Stimulated activated CD8-positive, alpha-beta memory T cell treated with anti-CD3 and anti-CD28 coated beads, Interleukin-7, amount 100 ng/mL, for 4 hours (primary cell): Measurements from ENCODE around the gene NOTCH2.

Experiments
- DNase-seq, 2 donors: peaks; one replicate each; pipeline ENCODE4 v3.0.0-alpha.2; 2020; ENCODE audit warnings: low read depth in 2 of 2

NOTCH2 gene

DNA sequence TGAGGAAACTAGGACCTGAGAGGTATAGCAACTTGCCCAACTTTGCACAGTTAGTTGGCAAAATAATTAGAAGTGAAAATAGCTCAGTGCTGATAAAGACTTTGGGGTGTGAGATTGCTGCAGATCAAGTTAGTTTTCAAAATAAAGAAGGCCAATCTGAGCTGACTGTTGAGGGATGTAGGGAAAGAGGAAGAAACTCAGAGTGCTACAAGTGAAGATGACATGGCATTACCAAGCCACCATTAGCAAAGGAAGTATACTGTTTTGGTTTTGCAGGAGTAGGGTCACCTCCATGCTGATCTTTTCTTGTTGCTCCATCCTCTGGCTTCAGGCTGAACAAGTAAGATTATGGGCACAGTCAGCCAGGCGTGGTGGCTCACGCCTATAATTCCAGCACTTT is 94.5 kb downstream of the NOTCH2 start:
- no peak for DNase-seq

DNA sequence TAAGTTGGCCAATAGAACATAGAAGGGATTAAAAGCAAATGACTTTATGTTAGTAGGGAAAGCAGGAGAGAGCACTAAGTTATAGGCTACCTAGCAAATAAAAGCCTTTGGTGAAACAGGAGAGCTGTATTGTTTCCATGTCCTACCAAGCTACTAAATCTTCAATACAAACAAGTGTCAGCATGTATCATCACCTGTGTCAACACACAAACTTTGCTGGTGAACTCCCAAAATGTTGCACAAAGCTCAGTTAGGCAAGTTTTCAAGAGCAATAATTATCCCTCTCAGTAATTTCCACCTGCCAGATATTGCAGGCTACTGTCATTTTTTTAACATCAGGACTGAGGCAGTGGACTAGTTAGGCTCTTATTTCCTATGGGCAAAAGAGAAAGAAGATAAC is 95.4 kb downstream of the NOTCH2 start:
- DNase-seq: no peak

DNA sequence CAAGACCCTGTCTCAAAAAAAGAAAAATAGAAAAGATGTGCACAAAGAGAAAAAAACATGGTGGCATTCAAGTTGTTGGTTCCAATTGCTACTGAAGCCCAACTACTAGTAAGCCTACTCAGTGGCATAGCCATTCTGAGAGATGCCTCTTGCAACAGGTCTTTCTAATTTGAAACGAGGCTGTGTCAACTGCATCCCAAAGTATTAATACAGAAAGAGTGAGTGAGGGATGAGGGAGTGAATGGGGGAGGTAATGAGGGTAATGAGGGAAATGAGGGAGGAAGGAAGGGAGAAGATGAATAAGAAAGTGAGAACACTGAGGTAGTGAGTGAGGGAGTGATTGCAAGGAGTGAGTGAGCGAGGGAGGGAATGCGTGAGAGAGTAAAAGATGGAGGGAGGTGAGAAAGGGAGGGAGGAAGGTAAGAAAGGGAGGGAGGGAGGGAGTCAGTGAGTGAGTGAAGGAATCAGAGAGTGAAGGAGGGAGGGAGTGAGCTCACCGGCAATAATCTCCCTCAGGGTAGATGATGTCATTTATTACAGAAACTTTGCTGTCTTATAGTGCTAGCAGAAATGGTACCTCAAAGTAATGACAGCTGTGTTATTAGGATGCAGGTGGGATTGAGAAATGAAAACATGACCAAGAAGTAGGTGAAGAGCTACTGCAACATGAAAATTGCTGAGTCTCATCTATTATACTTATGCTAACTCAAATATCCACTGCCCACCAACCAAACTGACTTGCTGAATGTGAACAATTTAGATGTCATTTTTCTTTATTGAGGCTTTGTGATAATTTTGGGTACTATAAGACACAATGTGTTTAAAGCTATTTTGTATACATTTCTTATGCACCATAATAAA is 97.5 kb downstream of the NOTCH2 start:
- no peak for DNase-seq

DNA sequence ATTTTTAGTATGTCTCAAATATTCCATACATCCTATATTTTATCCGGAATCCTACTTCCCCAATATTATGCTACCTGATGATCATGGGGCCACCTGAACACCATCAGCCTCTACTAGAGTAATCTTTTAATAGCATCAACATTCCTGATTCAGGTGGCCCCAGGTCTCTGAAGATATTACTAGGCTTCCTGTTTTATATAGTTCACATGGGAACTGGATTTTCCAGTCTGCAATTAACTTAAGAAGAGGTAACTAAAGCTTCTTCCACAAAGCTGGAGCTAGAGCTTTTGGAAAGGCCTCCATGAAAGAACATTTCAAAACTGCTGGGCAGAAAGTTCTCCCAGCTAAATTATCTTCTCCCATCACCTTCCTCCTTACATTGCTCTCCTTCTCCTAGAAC is 100.9 kb downstream of the NOTCH2 start:
- no peak for DNase-seq

DNA sequence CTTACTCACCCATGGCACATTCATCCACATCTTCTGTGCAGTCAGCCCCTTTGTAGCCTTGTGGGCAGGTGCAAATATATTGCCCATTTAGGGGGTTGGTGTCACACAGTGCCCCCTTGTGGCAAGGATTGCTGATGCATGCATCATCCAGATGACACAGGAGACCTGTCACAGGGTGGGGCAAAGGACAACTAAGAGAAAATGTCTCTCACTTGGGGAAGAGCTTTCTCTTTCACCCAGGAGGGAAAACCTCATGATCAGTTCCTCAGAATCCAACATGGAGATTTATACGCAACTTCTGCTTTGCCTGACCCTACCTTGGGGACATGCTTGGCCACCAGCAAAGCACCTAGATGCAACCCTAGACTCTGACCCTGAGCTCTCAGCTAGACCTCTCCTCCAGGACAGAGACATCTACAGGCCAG is 101.4 kb downstream of the NOTCH2 start:
- peak; percentile 56 to 73 for DNase-seq

DNA sequence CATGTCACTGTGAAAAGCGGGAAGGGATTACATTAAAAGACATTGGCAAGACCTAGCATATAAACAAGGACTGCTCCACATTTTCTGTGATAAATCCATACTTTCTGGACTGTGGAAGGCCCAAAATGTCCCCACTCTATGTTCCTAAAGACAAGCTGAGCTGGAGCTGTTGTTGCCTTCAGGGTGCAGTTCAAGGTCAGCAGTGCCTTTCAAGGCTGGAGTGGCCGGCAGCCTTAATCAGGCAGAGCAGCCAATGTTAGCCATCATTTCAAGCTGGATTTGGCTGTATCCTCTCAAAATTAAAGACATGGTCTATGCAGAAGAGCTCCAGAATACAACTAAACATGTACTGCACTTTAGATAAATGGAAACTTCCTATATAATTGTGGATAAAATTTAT is 102.8 kb downstream of the NOTCH2 start:
- DNase-seq: no peak

DNA sequence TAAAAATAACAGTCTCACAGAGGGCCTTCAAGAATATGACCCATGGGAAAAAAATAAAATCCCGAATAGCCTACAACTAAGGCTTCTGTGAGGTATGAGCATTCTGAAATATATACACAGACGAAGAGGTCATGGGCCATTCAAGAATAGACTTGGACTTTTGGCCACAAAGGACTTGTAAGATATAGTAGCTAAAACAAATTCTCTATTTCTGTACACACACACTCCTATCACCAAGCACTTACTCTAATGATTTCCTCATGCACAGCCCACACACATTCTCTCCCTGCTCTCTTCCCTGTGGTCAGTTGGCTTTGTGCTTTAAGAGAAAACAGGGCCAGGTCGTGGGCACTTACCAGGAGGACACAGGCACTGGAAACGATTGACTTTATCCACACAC is 103.4 kb downstream of the NOTCH2 start:
- DNase-seq: no peak

DNA sequence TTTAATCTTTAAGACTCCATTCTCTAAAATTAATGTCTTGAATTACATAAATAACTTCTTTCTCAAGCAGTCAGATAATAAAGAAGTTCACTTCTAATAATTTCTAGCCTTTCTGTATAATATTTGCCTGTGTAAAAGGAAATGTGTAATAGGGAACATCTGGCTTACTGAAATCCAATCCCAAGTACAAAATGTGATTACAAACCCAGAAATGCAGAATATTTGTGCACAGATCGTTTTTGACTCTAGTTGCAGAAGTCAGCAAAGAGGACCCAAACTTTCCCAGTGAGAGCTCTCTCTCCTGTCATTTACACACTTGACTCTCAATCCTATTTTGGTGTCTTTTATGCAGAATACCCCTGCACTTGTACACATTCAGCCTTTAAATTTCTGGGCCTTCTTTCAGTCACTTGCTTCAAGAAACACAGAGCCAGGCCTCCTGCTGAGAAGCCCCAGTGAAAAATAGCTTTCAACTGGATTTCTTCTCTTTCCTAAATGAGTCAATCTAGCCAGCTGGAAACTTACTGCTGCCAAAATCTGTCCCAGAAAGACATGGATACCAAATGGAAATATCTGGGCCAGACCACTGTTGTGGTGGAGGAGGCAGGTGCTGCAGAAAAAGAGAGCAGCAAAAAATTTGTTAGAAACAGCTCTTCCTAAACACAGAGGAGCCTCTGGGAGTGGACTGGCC is 104.6 kb downstream of the NOTCH2 start:
- DNase-seq: no peak

DNA sequence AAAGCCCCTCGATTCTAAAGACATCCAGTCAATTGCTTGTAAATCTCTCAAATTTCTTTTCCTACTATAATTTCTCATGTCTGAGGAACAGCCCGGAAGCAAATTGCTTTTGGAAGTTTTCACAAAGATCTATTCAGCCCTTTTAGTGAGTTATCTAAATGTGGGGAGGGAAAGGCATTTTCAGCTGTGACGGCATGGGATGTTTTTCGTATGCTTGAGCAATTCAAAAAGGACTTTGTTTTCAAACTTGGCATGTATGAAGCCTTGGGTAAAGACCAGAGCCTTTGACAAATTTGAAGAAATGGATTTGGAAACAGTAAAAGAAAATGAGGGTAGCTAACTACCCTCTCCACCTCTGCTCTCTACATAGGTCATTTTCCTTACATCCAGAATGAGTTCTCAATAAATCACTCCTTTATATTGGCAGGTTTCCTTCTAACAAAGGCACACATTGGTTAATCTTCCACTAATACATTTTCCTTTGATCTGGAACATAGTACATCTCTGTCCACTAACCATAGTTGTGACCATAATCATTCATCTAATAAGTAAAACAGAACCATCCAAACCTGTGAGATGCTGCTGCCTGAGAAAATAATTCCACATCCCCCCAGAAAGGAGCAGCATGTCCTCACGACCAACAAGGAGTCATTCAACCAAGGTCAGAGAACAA is 107.0 kb downstream of the NOTCH2 start:
- no peak for DNase-seq

DNA sequence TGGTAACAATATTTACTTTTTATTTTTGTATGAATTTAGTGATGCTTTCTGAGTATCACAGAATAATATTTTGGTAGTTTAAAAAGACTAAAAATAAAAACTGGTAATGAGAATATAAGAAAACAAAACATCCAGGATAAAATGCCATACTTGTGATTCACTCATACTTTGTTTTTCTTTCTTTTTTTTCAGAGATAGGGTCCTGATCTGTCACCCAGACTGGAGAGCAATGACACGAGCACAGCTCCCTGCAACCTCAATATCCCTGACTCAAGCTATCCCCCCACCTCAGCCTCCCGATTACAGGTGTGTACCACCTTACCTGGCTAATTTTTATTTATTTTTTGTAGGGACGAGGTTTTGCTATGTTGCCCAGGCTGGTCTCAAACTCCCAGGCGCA is 109.0 kb downstream of the NOTCH2 start:
- no peak for DNase-seq

DNA sequence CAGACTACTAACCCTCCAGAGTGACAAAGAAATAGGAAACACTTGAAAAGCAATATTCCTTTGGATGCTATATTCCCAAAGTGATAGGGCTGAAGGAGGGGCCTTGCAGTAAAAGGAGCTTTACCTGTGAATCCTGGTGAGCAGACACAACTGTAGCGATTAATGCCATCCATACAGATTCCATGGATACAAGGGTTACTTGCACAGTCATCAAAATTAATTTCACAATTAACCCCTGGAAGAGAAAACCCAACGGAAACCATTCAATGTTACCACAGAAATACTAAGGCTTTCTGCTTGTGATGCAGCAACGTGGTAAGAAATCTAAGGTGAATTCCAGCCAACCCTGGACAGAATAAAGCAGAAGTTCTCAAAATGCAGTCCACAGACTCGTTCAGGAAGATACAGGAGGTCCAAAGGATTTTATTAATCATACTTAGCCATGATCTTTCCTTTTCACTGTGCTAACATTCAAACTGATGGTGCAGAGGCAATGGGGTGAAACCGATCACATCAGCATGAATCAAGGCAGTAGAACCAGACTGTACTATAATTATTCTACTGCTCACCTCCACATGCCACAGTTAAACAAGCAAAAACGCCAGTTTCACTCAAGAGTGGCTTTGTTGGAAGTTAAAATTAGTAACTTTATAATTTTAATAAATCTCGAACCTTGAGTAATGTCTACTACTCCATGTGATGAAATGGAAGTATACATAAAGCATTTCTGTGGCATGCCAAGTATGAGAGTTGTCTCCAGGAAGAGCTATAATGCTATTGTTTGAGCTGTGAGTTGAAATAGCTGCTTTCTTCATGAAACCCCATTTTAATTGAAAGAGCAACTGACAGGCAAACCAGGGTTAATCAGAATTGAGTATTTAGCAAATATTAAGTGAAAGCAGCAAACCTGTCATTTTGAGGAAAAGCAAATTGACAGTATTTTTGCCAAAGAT is 109.9 kb downstream of the NOTCH2 start:
- DNase-seq: no peak

DNA sequence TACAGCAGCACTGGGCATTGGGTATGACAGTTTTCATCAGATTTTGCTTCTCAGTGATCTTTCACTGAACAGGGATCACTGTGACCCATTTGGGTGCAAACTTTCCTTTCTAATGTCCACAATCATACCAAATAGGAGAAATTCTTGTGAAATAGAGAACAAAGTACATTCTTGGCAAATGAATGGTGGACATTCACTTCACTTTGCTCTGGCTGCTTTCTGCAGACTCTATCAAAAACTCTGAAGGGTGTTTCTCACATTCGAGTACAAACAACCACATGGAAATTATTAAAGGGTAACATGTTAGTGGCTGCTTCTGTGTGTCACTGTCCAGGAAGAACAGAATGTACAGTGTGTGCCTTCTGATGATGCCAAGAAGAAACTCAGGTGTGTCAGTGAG is 111.2 kb downstream of the NOTCH2 start:
- DNase-seq: no peak

DNA sequence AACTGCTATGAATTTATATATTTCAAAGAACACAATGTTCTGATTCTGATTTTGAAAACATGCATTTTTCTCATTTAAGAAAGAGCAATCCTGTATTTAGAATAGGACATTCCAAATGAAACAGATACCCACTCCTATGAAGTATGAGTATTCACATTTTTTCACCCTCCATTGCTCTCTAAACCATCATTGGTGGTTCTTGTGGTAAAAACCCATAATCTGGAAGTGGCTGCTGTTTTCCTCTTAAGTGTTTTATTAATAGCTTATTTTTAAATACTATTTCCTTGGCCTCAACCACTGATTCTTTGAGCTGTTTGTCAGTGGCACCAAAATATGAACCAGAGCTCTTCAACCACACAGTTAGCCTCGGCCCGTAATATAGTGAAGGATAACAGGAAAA is 113.2 kb downstream of the NOTCH2 start:
- no peak for DNase-seq

DNA sequence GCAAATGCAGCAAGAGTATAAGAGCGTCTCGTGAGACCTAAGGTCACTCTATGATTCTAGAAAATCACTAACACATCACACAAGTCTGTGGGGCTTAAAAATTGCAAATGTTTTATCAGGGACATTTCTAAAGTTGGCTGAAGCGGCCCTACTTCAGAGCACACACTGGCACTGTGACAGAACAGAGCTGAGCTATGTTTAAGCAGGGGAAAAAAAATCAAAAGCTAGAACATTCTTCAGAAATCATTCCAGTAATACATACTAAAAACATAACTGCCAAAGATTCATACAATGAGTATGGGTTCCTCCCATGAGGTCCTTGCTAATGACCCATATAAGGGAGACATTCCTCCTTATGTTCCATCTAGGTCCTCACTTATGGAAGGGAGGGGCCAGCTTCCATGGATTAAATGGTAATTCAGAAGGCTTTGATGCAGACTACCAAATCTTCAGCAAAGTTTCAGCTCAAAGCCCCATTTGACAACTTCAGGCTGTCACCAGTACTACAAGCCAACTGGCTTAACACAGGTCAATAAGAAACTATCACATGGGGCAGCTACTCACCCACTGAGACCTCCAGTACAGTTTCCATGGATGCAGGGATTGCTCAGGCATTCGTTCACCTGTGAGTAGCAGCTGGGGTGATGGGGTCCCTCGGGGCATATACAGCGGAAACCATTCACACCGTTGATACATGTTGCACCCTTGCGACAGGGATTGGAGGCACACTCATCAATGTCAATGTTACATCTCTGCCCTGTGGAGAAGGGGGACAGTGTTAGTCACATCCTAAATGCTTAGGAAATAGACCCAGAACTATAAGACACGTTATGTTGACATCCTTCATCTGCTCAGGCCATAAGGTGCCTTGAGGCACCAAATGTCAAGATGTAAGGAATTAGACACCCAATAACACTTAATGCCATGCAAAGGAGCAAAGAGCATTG is 114.7 kb downstream of the NOTCH2 start:
- DNase-seq: no peak

DNA sequence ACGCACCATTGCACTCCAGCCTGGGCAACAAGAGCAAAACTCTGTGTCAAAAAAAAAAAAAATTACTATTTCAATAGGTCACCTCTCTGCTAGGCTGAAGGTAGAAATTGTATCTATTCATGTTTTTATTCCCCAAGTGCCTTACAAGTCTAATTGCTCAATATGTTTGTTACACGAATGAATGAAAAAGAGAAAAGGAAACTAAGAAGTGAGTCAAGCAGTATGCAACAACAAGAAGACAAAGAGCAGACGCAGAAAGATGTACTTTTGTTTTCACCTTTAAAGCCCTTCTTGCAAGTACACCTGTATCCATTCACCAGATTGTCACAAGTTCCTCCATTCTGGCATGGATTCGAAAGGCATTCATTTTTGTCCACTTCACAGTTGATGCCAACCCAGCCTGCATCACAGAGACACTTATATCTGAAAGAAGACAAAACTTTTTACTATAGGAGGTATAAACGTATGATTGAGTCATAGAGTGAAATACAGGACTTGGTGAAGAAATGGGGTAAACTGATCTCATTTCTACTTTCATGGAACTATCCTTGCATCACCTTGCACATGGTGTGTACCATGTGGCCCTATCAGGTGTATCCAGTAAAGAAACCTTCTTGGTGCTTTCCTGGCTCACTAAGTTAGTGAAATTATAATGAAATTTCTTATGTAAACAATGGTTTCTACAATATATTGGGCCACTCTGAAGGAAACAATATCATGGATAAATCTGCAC is 116.0 kb downstream of the NOTCH2 start:
- no peak for DNase-seq

DNA sequence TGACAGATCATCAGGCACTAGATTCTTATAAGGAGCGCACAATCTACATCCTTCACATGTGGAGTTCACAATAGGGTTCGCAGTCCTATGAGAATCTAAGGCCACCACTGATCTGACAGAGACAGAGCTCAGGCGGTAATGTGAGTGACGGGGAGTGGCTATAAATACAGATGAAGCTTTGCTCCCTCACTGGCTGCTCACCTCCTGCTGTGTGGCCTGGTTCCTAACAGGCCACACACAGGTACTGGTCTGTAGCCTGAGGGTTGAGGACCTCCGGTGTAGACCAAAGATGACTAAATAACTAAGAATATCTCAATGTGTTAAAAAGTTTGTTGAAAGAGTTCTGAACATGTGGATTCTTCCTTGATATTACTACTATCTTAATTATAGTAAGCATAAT is 117.0 kb downstream of the NOTCH2 start:
- DNase-seq: no peak

DNA sequence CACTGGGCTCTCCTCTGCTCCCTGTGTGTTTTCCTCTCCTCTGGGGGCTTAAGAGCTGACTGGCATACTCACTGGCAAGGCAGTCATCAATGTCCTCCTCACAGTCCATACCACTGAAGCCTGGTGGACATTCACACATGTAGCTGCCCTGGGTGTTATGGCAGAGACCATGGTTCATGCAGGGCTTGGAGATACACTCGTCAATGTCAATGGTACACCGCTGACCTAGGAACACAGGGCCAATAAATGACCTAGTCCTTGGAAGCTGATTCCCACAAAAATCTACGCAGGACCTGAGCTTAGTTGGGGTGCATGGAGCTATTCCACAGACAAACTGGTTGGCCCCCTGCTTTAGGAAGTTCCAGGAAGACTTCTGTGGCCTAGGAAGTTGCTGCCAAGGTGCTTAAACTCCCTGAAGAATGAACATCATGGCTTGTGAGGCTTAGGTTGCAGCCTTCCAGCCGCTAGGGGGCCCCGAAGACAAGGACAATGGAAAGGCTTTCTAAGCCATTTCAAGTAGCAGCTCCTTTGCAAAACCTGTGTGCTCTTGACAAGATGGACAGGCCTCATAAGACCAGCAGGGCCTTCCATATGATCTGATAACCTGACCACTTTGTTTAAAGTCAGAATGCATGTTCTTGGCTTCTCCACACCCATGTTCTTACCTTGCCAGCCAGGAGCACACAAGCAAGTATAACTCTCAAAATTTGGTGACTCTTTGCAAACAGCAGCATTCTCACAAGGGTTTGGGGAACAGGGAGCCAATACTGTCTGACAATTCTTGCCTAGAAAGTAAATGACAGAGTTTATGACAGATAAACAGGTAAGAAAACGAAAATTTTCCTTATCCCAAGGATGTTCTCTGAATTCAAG is 120.9 kb downstream of the NOTCH2 start:
- DNase-seq: peak; percentile 33 to 49

DNA sequence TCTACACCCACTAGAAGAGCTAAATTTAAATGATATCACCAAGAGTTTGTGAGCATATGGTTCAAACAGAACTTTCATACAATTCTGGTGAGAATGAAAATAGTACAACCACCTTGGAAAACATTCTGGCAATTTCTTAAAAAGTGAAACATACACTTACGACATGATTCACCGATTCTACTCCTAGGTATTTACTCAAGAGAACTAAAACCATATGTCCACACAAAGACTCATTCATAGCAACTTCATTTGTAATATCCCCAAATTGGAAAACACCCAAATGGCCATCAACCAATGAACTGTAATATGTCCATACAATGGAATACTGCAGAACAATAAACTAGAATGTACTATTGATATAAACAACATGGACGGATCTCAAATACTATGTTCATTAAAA is 122.0 kb downstream of the NOTCH2 start:
- no peak for DNase-seq

DNA sequence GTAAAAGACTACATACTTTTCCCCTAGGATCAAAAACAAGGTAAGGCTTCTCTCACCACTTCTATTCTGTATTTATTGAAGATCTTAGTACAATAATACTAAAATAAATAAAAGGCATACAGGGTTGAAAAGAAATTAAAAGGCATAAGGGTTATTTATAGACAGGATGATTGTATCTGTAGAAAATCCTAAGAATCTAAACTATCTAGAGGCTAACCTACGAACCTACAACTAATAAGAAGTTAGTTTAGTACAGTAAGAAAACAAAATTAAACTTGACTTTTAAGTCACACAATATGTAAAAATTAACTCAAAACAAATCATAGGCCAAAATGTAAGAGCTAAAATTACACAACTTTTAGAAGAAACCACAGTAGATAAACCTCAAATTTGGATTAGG is 122.7 kb downstream of the NOTCH2 start:
- no peak for DNase-seq
